OCI-M2 (cell line): Measurements from ENCODE around the gene INTS1.
"Not testable (repeated sequence)": the region's sequence is repeated elsewhere in the genome, so short reads cannot be mapped to it uniquely, and the experiment has no call there.

Experiments used
- DNase-seq: peaks from one replicate; lab custom pipeline; 2025; ENCODE audit not compliant: unreplicated experiment; lab: John Stamatoyannopoulos, UW

Gene INTS1

DNA sequence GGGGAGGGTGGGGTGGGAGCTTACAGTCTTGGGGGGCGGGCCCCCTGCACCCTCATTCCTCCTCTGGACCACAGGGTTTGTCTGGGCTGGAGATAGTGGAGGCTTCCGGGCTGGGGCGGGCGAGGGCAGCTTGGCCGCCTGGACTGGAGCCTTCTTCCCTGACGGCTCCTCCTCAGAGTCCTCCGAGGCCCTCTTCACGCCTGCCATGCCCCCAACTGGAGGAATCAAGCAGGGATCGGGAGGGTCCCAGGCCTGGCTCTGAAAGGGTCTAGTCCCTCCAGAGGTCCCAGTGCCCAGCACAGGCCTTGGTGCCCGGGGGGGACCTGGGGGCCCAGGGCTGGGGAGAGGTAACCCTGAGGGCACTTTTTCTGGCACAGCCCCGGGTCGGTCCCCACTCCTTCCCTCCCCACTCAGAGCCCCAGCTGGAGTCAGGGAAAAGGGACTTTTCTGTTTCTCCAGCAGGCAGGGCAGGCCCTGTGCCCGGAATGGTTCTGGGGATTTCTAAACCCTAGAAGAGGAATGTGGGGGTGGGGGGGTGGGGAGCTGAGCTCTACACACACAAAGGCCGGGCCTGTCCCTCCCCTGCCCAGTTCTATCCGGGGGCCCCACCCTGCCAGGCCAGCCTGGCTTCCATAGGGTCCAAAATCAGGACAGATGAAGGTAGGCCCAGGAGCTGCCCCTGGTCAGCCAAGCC lies 56.5 kb downstream of the INTS1 start:
- DNase-seq: no peak

DNA sequence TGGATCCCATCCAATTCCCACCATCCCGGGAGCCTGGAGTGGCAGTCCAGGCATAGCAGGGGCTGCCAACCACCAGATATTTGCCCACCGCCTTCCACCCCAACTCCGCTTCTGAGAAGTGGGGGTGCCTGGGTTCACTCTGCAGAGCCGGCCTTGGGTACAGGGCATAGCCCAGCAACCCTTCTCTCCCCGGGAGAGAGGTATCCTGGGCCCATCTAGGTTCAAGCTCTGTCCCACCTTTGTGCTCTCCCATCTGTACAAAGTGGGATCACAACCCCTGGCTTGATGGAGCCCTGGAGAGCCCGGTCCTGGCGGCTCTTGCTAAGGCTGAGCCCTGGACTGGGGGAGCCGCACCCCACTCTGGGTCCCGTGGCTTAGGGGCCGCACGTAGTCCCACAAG lies 57.1 kb downstream of the INTS1 start:
- DNase-seq: no peak

DNA sequence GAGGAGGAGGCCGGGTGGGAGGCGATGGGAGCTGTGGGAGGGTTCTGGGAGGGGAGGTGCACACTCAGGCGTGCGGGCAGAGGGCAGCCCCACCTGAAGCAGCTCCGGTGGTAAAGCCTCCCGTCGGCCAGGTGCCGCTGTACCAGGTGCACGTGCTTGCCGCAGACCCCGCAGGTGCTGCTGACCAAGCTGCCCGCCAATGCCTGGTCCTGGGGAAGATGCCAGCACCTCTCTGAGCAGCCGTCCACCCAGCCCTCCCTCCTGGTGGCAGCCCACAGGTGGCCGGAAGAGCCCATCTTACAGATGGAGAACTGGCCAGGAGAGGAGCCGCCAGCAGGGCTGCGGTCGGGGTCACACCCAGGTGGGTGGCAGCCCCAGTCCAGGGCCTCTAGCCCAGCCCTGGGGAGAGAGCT lies 57.6 kb downstream of the INTS1 start:
- DNase-seq: no peak

DNA sequence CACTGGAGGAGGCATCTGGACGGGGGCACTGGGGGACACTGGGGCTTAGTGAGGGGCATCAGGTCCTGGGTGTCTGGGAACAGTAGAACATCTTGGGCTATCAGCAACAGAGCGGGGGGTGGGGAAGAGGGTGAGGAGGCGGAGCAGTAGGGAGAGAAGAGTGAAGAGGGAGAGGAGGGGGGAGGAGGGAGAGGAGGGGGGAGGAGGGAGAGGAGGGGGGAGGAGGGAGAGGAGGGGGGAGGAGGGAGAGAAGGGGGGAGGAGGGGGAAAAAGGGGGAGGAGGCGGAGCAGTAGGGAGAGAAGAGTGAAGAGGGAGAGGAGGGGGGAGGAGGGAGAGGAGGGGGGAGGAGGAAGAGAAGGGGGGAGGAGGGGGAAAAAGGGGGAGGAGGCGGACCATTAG lies 58.2 kb downstream of the INTS1 start:
- not testable (repeated sequence) for DNase-seq

DNA sequence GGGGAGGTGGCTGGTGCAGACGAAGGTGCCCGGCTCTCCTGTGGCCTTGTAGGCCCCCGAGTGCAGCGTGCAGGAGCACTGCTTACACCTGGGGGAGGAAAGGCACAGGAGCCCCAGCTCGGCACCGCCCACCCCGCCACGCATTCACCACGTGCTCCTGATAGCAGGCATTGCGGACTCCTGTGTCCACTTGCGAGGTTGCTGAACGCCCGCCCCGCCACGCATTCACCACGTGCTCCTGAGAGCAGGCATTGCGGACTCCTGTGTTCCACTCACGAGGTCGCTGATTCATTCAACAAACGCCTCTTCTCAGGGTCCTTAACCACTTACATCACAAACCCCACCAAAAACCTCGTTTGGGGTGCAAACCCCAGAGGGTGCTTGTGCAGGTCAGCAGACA lies 58.8 kb downstream of the INTS1 start:
- no peak for DNase-seq

DNA sequence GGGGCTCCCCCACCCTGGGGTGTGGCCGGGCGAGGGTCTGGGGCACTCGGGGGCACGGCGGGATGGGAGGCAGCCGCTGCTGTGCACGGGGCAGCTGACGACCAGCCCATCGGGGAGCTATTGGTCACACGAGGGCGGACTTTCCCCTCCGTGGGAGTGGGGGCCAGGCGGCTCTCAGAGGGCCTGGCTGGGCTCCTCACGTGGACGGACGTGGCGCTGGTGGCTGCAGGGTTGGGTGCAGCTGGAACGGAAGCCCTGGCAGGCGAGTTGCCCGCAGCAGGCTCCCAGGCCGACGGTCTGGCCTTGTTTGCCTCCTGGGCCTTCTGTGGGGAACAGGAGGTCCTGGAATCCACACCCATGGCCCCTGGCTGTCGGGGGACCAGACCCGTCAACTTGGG lies 59.3 kb downstream of the INTS1 start:
- DNase-seq: no peak

DNA sequence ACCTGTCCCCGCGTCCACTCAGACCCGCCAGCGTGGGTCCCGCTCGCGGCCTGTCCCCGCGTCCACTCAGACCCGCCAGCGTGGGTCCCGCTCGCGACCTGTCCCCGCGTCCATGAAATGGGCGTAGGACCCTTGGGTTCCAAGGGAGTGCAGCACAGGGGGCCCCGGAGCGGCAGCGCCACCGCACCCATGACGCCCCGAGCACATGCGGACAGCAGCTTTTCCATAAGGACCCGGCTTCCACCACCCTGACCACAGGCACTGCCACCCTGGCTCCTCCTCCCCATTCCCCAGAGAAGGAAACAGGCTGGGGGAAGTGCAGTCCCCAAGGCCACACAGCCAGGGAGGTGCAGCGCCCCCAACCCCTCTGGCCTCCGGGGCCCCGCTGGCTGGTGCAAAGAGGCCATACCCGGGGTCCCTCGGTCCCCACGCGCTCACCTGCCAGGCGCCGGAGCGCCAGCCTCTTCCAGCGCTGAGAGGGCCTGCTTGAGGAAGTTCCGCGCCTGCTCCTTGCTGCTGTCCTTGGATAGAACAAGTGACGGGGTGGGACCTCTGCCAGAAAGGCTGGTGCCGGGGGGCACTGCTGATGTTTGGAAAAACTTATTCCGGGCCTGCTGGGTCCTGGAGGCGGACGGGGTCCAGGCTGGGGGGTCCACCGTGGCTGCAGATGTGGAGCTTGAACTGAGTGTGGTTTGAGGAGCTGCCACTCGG lies 59.8 kb downstream of the INTS1 start:
- no peak for DNase-seq

DNA sequence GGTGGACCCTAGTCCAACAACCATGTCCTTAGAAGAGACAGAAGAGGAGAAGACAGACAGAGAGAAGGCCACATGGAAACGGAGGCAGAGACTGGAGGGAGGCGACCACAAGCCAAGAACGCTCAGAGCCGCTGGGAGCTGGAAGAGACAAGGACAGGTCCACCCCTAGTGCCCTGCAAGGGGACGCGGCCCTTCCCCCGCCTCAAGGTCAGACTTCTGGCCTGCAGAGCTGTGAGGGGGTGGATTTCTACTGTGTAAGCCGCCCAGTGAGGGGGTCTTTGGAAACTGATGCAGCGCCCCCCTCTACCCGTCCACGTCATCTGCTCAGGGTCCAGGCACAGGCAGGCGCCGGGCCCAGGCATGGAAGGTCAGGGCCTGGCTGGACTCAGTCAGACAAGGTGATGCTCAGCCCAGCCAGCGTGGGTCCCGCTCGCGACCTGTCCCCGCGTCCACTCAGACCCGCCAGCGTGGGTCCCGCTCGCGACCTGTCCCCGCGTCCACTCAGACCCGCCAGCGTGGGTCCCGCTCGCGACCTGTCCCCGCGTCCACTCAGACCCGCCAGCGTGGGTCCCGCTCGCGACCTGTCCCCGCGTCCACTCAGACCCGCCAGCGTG lies 60.5 kb downstream of the INTS1 start:
- DNase-seq: not testable (repeated sequence)

DNA sequence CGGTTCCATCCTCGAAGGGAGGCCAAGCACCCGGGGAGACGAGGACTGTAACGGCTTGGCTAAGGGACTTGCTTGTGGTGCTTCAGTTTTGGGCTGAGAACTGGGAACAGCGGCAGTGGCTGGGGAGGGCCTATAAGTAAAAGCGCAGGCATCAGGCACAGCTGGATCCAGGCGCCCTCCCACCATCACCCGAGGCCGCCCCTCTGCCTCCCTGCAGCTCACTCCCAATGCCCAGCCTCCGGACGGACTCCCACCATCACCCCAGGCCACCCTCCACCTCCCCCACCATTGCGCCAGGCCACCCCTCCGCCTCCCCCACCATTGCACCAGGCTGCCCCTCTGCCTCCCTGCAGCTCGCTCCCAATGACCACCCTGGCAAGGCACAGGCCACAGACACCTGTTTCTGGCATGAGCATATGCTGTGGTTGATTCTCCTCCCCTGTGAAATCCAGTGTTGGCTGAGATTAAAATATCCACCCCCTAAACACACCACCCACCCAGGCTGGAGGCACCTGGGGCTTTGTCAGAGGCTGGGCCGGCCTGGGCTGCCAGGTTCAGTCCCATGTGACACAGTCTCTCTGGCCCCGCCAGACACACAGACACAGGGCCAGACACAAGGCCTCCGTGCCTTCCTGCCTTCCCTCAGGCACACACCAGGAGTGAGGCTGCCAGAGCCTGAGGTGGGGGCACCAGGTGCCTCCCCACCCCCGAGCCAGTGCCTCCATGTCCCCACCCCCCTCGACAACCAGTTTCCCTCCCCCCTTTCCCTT lies 61.6 kb downstream of the INTS1 start:
- DNase-seq: no peak

DNA sequence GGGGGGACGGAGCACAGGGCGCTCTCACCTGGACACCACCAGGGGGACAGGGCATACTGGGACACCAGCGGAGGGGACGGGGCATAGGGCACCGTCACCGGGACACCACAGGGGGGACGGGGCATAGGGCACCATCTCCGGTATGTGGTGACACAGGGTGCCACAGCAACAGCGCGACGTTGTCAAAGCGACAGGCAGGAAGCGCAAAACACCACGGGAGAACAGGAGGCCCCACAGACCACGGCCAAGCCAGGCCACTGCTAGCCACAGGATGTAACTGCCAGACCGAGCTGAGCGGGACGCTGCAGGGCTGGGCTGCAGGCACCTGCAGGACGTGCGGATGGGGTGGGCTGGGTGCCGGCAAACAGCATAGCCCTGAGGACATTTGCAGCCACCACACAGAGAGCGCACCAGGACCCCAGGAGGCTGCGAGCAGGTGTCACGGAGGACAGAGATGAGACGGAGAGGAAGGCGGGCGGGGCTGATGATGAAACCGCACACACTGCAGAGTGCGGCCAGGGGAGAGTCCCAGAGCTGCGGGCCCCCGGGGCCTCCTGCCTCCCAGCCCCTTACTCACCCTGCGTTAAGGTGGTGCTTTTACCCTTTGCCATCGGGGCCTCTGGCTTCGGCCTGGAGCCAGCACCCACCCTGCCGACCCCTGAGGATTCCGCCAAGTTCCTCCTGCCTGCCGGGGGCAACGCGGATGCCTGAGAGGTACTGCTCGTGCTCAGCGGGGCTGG lies 62.4 kb downstream of the INTS1 start:
- no peak for DNase-seq

DNA sequence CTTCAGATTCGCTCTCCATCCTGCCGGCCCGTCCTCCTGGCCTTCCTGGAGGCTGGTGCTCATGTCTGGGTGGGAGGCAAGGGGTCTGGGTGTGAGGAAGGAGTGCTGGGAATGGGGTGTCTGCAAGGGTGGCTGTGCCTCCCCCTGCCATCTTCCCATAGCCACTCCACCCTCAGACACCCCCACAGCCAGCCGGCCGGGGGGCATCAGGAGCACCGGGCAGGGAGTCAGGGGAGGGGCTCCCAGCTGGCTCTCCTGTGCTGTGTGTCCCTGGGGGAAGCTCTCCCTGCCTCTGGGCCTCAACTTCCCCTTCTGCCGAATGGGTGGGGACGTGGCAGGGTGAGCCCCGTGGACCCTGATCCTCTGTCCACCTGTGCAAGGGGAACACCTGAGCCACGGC lies 63.6 kb downstream of the INTS1 start:
- DNase-seq: no peak

DNA sequence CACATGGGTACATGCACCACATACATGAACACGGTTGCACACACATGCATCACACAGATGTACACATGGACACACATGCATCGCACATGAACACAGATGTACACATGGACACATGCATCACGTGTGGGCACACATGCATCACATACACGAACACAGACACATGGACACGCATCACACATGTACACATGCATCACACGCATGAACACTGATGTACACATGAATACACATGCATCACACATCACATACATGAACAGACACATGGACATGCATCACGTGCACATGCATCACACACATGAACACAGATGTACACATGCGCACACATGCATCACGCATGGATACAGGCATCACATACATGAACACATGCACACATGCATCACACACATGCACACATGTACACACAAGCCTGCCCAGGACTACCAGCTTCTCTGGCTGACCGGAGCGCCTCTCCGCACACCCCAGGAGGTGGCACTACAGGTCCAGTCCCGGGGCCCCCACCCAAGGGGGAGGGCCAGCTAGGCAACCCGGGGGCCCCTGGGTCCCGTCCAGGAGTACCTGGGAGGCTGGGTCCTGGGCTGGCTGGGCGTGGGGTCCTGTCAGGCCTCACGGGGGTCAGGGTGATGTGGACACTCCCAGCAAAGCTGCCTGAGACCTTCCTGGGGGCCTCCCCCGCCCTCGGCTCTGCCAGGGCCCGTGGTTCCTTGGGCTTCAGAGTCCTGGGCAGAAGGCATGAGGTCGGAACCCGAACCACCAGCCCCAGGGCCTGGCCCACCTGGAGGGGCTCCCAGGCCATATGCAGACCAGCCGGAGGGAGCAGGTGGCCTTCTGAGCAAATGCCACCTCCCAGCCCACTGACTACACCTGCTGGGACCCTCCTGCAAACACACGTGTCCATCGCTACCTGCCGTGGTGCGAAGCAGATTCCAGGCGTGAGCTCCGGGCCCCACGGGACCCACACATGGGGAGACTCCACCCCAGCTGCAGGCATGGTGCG lies 64.5 kb downstream of the INTS1 start:
- no peak for DNase-seq

DNA sequence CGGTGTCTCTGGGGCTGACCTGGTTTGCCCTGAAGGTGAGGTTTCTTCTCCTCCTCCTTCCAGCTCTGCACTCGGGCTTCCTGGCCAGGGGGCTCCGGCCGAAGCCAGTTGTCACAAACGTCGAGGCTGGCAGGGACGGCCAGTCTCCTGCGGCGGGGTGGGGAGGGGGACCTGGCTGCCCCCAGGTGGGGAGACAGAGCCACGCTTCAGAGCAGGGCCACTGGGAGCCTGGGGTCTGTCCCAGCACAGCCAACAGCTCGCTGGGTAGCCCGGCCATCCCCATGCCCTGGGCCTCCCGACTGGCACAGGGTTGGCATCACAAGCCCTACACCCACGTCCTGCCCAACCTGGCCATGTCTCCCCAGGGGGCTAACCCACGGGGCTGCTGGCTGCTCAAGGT lies 65.4 kb downstream of the INTS1 start:
- no peak for DNase-seq

DNA sequence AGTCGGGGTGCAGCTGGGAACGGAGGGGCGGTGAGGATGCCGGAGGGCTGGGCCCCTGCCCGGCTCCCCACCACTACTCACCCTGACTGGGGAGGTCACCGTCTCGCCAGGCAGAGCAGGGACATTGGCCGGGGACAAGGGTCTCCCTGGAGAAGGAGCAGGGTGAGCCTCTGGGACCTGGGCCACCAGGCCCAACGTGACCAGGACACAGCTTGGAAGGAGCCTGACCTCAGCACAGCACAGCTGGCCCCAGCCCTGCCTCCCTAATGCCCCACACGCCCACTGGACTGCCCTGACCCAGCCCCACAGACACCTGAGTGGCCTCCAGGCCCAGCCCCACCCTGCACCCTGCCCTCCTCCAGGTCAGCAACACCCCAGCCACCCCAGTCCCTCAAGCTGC lies 66.0 kb downstream of the INTS1 start:
- DNase-seq: no peak

DNA sequence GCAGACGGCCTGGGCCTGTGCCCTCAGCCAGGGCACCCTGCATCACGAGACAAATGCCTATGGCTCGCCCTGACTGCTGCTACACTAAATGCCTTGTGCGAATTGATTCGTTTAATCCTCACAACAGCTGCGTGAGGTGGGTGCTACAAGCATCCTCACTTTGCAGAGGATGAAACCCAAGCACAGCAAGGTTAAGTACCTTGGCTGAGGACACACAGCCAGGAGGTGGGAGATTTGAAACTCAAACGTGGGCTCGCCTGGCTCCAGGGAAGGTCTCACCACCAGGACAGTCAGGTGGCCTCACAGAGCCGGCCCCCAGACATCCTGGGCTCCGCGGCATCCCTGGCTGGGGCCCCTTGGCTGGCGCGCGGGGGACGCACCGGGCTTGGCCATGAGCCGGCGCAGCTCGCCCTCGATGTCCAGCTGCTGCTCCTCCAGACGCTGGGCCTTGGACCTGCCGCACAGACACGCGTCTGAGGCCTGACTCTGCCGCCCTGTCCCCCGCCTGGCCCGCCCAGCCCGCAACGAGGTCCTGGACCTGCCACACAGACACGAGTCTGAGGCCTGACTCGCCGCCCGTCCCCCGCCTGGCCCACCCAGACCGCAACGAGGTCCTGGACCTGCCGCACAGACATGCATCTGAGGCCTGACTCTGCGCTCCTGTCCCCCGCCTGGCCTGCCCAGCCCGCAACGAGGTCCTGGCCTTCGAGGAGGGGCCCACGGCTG lies 66.9 kb downstream of the INTS1 start:
- DNase-seq: no peak

DNA sequence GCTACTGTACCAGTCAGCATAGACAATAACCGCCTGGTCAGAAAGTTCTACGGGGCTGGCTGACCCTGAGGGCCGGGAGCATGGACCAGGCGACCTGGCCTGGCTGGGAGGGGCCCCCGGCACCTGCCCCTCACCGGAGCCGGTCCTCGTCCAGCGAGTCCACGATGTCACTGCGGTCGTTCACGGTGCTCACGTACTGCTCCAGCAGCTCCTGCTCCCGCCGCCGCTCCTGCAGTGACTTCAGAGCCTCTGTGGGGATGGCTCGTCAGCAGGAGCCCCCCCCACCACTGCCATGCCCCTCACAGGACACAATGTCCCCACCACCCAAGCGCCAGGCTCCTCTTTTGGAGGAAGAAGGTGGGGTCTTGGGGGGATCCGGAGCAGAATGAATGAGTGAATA lies 67.6 kb downstream of the INTS1 start:
- DNase-seq: no peak

DNA sequence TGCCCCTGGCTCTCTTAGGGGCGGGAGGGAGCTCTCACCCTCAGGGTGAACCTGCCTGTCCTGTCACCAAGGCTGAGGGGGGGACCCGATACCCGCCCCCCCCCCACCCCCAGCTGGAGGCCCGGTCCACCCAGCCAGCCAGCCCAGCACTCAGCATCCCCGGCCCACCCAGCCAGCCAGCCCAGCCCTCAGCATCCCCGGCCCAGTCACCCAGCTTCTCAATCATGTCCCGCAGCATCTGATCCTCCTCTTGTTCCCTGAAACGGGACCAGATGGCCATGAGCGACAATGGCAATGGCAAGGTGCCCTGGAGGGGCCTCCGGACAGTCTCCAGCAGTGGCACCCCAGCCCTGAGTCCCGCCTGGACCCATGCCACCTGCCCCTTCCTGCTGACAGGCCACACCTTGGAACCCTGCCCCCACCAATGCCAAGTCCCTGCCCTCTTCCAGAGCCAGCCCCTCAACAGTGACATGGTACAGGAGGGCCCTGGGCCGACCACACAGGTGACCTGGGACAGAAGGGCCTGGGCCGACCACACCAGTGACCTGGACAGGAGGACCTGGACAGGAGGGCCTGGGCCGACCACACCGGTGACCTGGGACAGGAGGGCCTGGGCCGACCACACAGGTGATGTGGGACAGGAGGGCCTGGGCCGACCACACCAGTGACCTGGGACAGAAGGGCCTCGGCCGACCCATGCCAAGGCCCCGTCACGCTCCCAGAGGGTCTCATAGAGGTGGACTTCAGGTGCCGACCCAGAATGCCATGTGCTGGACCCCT lies 69.1 kb downstream of the INTS1 start:
- DNase-seq: no peak

DNA sequence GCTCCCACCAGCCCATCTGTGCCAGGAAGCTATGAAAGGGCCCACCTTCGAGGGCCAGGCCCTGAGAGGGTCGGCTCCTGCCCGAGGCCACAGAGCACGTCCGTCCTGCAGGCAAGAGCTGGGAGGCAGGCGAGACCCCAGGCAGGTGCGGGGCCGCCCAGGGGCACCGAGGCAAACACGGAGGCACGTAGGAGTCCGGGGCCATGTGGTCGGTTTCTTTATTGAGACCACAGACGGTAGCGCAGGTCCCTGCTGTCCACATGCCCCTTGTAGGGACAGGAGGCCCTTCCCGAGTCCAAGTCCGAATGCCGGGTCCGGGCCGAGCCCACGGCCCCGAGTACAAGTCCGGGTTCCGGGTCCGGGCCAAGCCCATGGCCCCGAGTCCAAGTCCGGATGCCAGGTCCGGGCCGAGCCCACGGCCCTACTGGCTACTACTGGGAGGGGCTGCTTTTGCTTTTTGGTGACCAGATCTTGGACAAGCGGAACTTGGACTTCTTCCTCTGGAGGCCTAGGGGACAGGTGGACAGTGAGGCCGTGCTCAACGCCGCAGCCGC lies 69.9 kb downstream of the INTS1 start:
- no peak for DNase-seq
